Nephron progenitor cell (in vitro differentiated cells): Measurements from ENCODE around the gene SAMMSON.

Source experiments
- DNase-seq: peaks from one replicate; pipeline ENCODE4 v3.0.0; 2021
- H3K27ac Mint-ChIP-seq: 2 replicates; pipeline ENCODE4 v1.8.0; 2021; ENCODE audit warnings: mild to moderate bottlenecking, moderate library complexity, mixed read lengths
- H3K27me3 Mint-ChIP-seq: 2 replicates; pipeline ENCODE4 v1.8.0; 2021; ENCODE audit warnings: mild to moderate bottlenecking, low read depth, mixed read lengths; ENCODE audit not compliant: poor library complexity
- H3K36me3 Mint-ChIP-seq: 2 replicates; pipeline ENCODE4 v1.8.0; 2021; ENCODE audit warnings: low read depth, mixed read lengths
- H3K4me1 Mint-ChIP-seq: 2 replicates; pipeline ENCODE4 v1.8.0; 2021; ENCODE audit warnings: mixed read lengths
- H3K4me3 Mint-ChIP-seq: 2 replicates; pipeline ENCODE4 v1.8.0; 2021; ENCODE audit warnings: mild to moderate bottlenecking, moderate library complexity, mixed read lengths
- H3K9me3 Mint-ChIP-seq: 2 replicates; pipeline ENCODE4 v1.8.0; 2021; ENCODE audit warnings: mild to moderate bottlenecking, moderate library complexity, mixed read lengths
- CTCF ChIP-seq: fragments of 200-600 bp; sonication (generic); IDR thresholded peaks from 2 replicates; pipeline ENCODE4 v1.5.0; 2021; ENCODE audit warnings: antibody characterized with exemption

The SAMMSON gene

GRCh38 chr3:69999140-70000027 is at the start of gene SAMMSON:
TSS of gene SAMMSON (plus strand) at chr3:69999733.
- Mint-ChIP-seq H3K9me3 (no peaks in the 10 kb centered on the region), H3K4me3 (no peak within 1 kb of the TSS), H3K27me3 (peaks cover 7% of the 10 kb centered on the region), H3K36me3 (no peaks in the 10 kb centered on the region), H3K27ac (peak within 1 kb of the TSS; percentile 93), H3K4me1 (peaks cover 12% of the 10 kb centered on the region)
- TF ChIP-seq CTCF: no peak
- DNase-seq: no peak

- H3K27ac Mint-ChIP-seq: no peak overlapping the region
- no peak for TF ChIP-seq CTCF
- DNase-seq: no peak
- H3K36me3 Mint-ChIP-seq: no peaks in the 10 kb centered on the region
- H3K27me3 Mint-ChIP-seq: no peaks in the 10 kb centered on the region
- H3K9me3 Mint-ChIP-seq: no peaks in the 10 kb centered on the region
- no peak overlapping the region for H3K4me3 Mint-ChIP-seq
- peaks cover 4% of the 10 kb centered on the region for H3K4me1 Mint-ChIP-seq
These were observed 47.9 kb upstream of the SAMMSON start for GRCh38 chr3:69951616-69952015.

GRCh38 chr3:69959581-69959980 is 40.0 kb upstream of the SAMMSON start:
- no peak overlapping the region for H3K4me3 Mint-ChIP-seq
- no peaks in the 10 kb centered on the region for H3K9me3 Mint-ChIP-seq
- no peak for TF ChIP-seq CTCF
- H3K27me3 Mint-ChIP-seq: no peaks in the 10 kb centered on the region
- H3K27ac Mint-ChIP-seq: no peak overlapping the region
- no peaks in the 10 kb centered on the region for H3K36me3 Mint-ChIP-seq
- no peak for DNase-seq
- H3K4me1 Mint-ChIP-seq: no peaks in the 10 kb centered on the region

GRCh38 chr3:69961706-69962439 is 37.7 kb upstream of the SAMMSON start:
- H3K4me1 Mint-ChIP-seq: no peaks in the 10 kb centered on the region
- no peaks in the 10 kb centered on the region for H3K36me3 Mint-ChIP-seq
- no peak overlapping the region for H3K27ac Mint-ChIP-seq
- TF ChIP-seq CTCF: no peak
- no peak overlapping the region for H3K4me3 Mint-ChIP-seq
- H3K27me3 Mint-ChIP-seq: no peaks in the 10 kb centered on the region
- no peaks in the 10 kb centered on the region for H3K9me3 Mint-ChIP-seq
- no peak for DNase-seq

GRCh38 chr3:69963643-69964042 is 35.9 kb upstream of the SAMMSON start:
- Mint-ChIP-seq H3K36me3 (no peaks in the 10 kb centered on the region), H3K27me3 (no peaks in the 10 kb centered on the region), H3K4me1 (no peaks in the 10 kb centered on the region), H3K4me3 (no peak overlapping the region), H3K9me3 (no peaks in the 10 kb centered on the region), H3K27ac (no peak overlapping the region)
- DNase-seq: no peak
- TF ChIP-seq CTCF: no peak
